Middle frontal gyrus (tissue), 1 donor: ENCODE data around the gene TRPM3.

ENCODE experiments used
- DNase-seq: peaks from one replicate; pipeline ENCODE4 v3.0.0-alpha.2; 2015; ENCODE audit warnings: low spot score; ENCODE audit errors: extremely low spot score

Gene TRPM3

DNA sequence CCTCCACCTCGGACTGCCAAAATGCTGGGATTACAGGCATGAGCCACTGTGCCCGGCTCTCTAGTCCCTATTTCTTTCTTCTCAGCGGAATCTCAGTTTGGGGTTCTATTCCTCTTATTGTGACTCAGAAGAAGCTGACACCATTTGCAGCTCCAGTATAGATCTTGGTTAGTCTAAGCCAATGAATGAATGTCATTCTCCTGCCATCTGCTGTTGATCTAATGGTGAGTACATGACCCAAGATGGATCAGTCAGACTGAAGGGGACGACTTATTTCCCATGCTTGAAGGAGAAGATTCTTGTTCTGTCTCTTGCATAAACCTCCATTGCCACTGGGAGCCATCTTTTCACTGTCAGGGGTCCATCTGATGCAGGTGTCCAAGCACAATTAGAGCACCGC, 630.9 kb downstream of the TRPM3 start:
- DNase-seq = no peak

GRCh38 chr9:70488793-70489105, 632.7 kb downstream of the TRPM3 start:
- DNase-seq = no peak

DNA sequence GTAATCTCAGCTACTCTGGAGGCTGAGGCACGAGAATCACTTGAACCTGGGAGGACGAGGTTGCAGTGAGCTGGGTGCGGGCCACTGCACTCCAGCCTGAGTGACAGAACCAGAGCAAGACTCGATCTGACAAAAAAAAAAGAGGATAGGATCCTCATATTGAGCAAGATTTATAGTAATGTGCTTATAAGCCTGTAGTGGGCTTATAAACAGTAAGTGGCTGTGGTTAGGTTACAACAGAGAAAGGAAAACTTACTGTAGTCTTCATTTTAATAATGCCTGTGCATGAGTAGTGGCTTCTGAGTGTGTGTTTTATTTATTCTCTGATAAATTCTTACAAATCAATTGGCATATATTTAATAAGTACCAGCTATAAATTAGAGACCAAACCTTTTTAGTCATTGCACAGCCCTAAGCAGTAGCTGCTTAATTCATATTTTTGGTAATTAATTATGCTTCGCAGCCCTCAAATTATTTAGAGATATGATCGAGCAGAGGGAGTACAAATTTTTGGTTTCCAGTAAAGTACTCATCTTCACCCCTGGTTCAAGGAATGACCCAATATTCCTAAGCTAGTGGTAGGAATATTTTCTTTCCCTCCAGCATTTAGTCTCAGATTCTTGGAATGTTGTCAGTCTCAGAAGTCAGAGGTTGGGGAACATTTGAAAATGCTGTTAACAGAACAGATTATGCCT, 633.2 kb downstream of the TRPM3 start:
- DNase-seq = no peak

- no peak for DNase-seq
These were observed 635.3 kb downstream of the TRPM3 start for GRCh38 chr9:70486127-70486526.

GRCh38 chr9:70485273-70485858, 636.1 kb downstream of the TRPM3 start:
- no peak for DNase-seq

GRCh38 chr9:70484232-70485130, 636.9 kb downstream of the TRPM3 start:
- DNase-seq = peak; percentile 40

DNA sequence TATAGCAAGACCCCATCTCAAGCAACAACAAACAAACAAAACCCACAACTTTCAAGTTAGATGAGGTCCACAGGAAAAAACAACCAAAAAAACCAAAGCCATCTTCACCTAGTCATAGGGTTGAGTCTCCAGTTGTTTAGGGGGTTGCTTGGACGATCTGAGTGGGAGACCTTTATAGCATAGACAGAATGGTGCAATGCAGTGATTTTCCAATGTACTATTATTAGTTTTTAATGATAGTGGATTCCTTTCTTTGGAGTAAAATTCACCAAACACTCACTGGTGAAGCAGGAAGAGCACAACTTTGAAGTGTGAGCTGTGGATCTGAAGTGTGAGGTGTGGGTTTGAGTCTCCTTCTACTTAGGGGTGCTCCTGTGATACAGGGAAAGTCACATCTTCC, 640.0 kb downstream of the TRPM3 start:
- DNase-seq = no peak

DNA sequence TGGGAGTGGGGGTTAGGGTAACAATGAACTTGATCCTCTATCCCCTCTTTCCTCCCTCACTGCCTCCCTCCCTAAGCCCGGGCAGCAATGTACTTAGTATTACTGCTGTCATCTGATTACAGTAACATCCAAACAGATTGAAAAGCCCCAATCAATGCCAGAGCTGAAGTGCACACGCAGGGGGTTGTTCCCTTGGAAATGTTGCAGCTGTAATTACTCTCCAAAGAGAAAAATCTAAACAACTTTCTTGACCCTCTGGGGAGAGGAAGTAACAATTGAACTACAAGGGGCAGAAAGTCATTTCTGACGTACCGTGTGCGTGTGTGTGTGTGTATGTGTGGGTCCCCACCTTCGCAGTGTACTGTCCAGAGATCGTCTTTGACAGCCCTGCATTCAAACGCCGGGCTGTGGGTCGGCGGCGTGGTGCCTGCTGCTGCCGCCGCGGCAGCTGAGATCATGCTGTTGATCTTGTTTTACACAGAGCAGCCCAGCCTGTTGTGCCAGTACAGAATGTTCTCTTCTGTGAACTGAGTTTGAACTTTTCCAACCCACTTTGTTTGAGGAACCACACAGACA, 640.9 kb downstream of the TRPM3 start:
- no peak for DNase-seq

- DNase-seq = no peak
These were observed 641.5 kb downstream of the TRPM3 start for GRCh38 chr9:70479880-70480291.
